ENCODE results near the gene NPIPA2.
"Not testable (repeated sequence)": the region's sequence is repeated elsewhere in the genome, so short reads cannot be mapped to it uniquely, and the experiment has no call there.

The NPIPA2 gene

DNA sequence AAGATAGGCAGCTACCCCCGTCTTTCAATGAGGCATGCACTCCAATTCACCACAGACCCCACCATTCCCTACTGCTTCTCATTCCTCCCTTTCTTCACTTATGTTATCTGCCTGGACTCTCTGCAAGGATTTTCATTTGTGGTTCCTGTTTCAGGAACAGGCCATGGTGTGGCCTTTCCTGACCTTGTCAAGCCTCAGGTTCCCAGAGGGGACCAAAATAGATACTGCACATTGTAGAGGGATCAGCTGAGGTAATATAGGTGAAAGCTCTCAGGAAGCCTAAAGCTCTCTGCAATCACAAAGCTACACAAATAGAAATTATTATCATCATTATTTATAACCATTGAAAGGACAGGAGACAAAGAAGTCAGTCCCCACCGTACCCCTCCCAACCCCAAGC lies 50.6 kb downstream of the NPIPA2 start:
- H3K4me3 Mint-ChIP-seq, H3K27me3 Mint-ChIP-seq, H3K27ac Mint-ChIP-seq, H3K36me3 Mint-ChIP-seq, ATAC-seq, H3K9me3 Mint-ChIP-seq, H3K4me1 Mint-ChIP-seq: not testable (repeated sequence)

DNA sequence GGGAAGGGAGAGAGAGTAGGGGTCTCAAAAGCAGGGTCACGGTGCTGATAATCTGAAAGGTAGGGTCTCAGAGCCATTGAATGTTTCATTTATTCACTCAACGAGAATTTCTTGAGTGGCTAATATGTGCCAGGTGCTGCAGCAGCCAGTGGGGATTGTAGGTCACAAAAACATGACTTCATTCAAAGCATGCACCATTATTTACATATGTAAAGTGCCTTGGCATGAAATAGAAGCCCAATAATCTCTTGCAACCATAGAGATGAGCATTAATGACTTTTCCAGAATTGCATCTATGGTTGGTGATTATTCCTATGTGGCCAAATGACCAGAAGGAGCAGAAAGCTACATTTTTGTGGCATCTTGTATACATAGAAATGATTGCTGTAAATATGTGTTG lies 55.2 kb downstream of the NPIPA2 start:
- not testable (repeated sequence) for H3K4me3 Mint-ChIP-seq, H3K4me1 Mint-ChIP-seq, H3K27ac Mint-ChIP-seq, H3K36me3 Mint-ChIP-seq, ATAC-seq, H3K27me3 Mint-ChIP-seq, H3K9me3 Mint-ChIP-seq

DNA sequence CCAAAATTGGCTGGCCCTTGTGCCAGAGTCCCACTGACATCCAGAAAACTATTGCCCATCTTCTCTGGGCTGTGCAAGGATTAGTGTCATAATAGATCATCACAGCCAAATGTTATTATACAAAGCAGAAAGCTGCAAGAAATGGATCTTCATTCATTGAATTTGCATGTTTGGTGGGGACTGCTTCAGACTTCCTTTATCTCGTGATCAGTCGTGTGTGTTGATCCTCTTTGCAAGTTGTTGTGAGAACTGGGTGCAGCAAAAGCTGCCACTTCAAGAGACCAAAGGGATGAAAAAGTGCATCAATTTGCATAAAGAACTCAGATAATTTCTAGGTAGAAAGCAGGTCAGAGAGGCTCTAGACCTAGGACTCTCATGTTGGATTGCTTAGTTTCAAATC lies 61.2 kb downstream of the NPIPA2 start:
- not testable (repeated sequence) for H3K4me1 Mint-ChIP-seq, H3K9me3 Mint-ChIP-seq, H3K36me3 Mint-ChIP-seq, H3K27ac Mint-ChIP-seq, H3K27me3 Mint-ChIP-seq, H3K4me3 Mint-ChIP-seq
- peak; percentile 78 for ATAC-seq

DNA sequence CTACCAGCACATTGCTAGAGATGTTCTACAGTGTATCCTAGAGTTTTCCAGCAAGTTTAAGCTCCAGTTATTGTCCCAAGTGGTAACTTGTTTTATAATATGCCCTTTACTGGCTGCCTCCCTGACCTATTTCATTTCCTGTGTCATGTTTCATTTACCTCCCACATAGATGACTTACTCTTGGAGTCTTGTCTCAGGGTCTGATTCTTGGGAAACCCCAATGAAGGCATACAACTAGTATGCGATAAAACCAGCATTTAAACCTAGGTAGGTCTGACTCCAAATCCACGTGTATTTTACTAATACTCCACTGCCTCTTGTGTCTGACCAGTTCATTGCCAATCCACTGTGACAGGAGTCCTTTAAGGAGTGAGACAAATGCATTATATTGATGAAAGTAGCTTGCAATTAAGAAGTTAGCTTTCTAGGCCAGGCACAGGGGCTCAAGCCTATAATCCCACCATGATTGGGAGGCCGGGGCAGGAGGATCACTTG lies 64.9 kb downstream of the NPIPA2 start:
- H3K9me3 Mint-ChIP-seq, H3K27me3 Mint-ChIP-seq, ATAC-seq, H3K4me3 Mint-ChIP-seq, H3K4me1 Mint-ChIP-seq, H3K27ac Mint-ChIP-seq, H3K36me3 Mint-ChIP-seq: not testable (repeated sequence)

DNA sequence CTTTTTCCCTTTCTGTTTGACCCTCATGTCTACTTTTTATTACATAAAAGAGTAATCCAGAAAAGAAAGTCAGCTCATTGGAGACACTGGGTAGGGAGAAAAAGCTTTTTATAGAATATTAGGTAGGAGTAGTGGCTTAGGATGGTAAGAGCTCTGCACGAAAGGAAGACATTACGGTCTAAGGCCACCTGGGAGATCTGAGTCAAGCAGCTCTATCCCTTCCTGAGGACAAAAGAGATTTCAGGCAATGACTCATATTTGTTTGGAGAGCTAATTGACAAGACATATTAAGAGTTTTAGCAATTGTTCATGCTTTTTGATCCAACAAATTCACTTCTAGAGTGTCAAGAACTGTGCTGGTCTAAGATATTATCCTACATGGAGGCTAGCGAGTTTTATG lies 71.6 kb downstream of the NPIPA2 start:
- ATAC-seq, H3K36me3 Mint-ChIP-seq, H3K4me1 Mint-ChIP-seq, H3K27ac Mint-ChIP-seq, H3K27me3 Mint-ChIP-seq, H3K9me3 Mint-ChIP-seq, H3K4me3 Mint-ChIP-seq: not testable (repeated sequence)
